Lower leg skin (tissue), 4 donors: ENCODE data around the gene IL4. TPM values are rescaled to one million over a fixed set of nuclear protein-coding genes. Genes with fewer than 3 reads are reported as not detected.

Experiments
- DNase-seq, 2 donors: peaks; one replicate each; pipeline ENCODE4 v3.0.0-alpha.2; 2019; ENCODE audit warnings: low spot score in 2 of 2
- H3K4me3 ChIP-seq: fragments of 200-600 bp; sonication (generic); 2 replicates; pipeline ENCODE4 v1.5.1; 2017; ENCODE audit warnings: mild to moderate bottlenecking, low read depth; ENCODE audit not compliant: poor library complexity, severe bottlenecking
- POLR2A ChIP-seq, 2 donors: fragments of 450-650 bp; IDR thresholded peaks; one replicate each; pipeline ENCODE4 v1.6.1; 2016 to 2017; ENCODE audit warnings: antibody characterized with exemption in 2 of 2, mild to moderate bottlenecking in 1 of 2, moderate library complexity in 1 of 2
- WGBS, 2 donors: methylation state at CpG; one replicate each; pipeline ENCODE4 v1.1.5; 2018; 5-methylcytosine and 5-hydroxymethylcytosine counted together
- intact Hi-C: fragments of 100-400 bp; cut with DNase I; formaldehyde crosslinking; loops from one replicate; pipeline ENCODE4 v1.15.0; 2023; ENCODE audit warnings: low total_unique reads
- total RNA-seq, 4 donors: library from RNA; depleted of rRNA; stranded (reverse); fragments of >200 nt; gene quantifications; one replicate each; pipeline ENCODE4 v1.1.0, GENCODE V29; 2016
- TF ChIP-seq, protein P1 (sequence below), 3 donors: fragments of 450-650 bp; IDR thresholded peaks; one replicate each; pipeline ENCODE4 v1.5.1; 2016; ENCODE audit warnings: antibody characterized with exemption in 3 of 3, mild to moderate bottlenecking in 3 of 3, moderate library complexity in 2 of 3

The IL4 gene
- total RNA-seq, 4 donors from 2014 or later, result not detected

GRCh38 chr5:132664696-132665209 lies 9.0 kb upstream of the IL4 start:
- 95 to 97% methylated on average over 9 of the region's 9 CpGs for WGBS, 2 donors
- TF ChIP-seq POLR2A (IDR thresholded peaks at IDR 0.05), result no peak
- TF ChIP-seq, protein P1, sequence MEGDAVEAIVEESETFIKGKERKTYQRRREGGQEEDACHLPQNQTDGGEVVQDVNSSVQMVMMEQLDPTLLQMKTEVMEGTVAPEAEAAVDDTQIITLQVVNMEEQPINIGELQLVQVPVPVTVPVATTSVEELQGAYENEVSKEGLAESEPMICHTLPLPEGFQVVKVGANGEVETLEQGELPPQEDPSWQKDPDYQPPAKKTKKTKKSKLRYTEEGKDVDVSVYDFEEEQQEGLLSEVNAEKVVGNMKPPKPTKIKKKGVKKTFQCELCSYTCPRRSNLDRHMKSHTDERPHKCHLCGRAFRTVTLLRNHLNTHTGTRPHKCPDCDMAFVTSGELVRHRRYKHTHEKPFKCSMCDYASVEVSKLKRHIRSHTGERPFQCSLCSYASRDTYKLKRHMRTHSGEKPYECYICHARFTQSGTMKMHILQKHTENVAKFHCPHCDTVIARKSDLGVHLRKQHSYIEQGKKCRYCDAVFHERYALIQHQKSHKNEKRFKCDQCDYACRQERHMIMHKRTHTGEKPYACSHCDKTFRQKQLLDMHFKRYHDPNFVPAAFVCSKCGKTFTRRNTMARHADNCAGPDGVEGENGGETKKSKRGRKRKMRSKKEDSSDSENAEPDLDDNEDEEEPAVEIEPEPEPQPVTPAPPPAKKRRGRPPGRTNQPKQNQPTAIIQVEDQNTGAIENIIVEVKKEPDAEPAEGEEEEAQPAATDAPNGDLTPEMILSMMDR (IDR thresholded peaks at IDR 0.05), result no peak
- no peak for DNase-seq

GRCh38 chr5:132665574-132666080 lies 8.2 kb upstream of the IL4 start:
- 91 to 92% methylated on average over 21 of the region's 21 CpGs for WGBS, 2 donors
- DNase-seq, result no peak

More at GRCh38 chr5:132664696-132665209, 9.0 kb upstream of the IL4 start:
- H3K4me3 ChIP-seq, result no peak overlapping the region
- intact Hi-C loops, result no loop called here

DNA sequence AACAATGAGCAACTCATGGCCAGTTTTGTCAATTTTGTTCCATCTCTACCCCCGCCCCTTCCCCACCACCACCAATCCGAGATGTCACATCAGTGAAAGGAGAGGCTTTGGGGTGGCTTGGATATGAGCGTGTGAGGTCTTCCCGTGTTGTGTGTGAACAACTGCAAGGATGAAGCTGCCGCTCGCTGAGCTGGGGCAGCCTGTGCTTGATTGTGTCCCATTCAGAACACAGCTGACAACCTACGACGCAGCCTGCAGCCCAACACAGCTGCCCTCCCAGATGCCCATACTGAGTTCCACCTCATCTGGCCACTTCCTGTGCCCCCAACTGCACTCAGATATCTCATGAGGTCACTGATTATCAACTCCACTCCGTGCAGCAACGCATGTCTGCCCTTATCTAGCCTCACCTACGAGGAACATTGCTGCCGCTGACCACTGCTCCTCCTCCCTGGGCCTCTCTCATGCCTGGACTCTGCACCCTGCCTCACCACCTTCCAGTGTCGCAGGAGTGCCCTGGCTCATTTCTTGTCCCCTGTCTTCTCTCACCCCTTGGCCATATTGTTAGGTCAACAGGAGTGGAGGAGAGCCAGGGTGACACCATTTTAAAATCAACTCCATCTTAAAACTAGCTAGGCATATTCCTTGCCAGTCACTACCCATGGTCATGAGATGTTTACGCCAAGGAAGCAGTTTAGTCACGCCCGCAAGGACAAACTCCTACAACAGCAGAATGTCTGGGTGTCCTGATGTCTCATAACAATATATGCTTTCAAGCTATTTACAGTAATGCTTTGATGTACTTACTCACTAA lies 7.3 kb upstream of the IL4 start:
- WGBS, 2 donors, result 86 to 91% methylated on average over 16 of the region's 16 CpGs
- no peak overlapping the region for H3K4me3 ChIP-seq
- intact Hi-C loops, result no loop called here
- TF ChIP-seq, protein P1 (IDR thresholded peaks at IDR 0.05), result no peak
- TF ChIP-seq POLR2A (IDR thresholded peaks at IDR 0.05), result no peak
- no peak for DNase-seq

More at GRCh38 chr5:132665574-132666080, 8.2 kb upstream of the IL4 start:
- TF ChIP-seq, protein P1 (IDR thresholded peaks at IDR 0.05), result no peak
- no peak for TF ChIP-seq POLR2A (IDR thresholded peaks at IDR 0.05)
- no peak overlapping the region for H3K4me3 ChIP-seq
- intact Hi-C loops, result no loop called here

DNA sequence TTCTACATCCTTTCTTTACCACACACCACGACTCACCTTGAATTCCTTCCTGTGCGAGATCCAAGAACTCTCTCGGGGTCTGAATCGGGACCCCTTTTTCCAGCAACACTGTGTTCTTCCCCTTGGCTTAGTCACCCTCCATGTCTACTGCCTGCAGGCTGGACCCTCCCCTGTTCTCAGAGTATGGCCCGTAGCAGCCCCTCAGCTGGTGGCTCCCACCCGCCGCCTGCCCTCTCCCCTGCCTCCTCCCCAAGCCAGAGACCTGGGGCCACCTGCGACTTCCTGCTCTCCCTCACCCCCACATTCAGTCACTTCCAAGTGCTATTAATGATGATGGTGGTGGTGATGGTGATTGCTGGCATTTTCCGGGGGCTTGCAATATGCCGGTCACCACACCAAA lies 6.5 kb upstream of the IL4 start:
- no peak for DNase-seq
- 85 to 89% methylated on average over 10 of the region's 10 CpGs for WGBS, 2 donors
- no peak overlapping the region for H3K4me3 ChIP-seq
- TF ChIP-seq POLR2A (IDR thresholded peaks at IDR 0.05), result no peak
- TF ChIP-seq, protein P1 (IDR thresholded peaks at IDR 0.05), result no peak
- intact Hi-C loops, result no loop called here

DNA sequence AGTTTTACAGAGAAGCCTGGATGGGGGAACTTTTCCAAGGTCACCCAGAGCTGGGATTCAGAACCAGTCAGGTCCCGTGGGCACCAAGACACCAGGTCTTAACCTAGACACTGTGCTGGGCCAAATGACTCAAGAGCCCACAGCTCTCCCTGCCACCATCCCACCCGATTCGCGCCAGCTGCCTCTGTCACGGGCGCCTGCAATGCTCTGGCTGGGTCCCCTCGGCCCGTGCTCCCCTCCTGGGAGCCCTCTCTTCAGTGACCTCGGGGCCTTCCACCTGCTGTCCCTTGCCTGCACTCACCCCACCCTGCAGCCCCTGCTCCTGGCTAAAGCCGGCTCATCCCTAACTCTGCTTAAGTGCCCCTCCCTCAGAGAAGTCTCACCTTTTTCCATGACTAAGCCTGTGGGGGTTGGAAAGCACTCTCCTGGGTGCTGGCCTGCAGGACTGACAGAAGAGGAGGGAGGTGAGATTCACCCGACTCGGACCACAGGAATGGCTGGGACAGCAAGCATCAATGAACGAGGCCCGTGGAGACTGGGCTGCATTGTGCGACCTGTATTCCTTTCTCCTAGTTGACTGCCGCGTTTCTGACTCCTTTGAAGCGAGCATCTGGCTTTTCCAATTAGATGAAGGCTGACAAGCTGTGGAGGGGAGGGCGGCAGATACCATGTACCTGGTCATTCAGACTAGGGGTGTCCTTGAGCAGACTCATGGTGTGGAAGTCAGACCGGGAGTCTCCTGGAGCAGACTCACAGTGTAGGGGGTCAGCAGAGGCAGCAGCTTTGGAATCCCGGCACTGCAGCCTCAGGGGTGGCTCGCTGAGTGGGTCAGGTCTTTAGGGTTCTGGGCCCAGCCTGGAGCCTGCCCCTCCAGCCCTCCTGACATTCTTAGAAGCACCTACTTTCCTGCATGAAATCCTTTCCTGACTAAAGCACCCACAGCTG lies 5.8 kb upstream of the IL4 start:
- H3K4me3 ChIP-seq, result no peak overlapping the region
- no peak for TF ChIP-seq POLR2A (IDR thresholded peaks at IDR 0.05)
- TF ChIP-seq, protein P1 (IDR thresholded peaks at IDR 0.05), result no peak
- no peak for DNase-seq
- intact Hi-C loops, result no loop called here
- WGBS, 2 donors, result 71 to 79% methylated on average over 22 of the region's 22 CpGs
